ENCODE results near the gene CNPY4. TPM values are rescaled to one million over a fixed set of nuclear protein-coding genes. Genes with fewer than 3 reads are reported as not detected.

The CNPY4 gene
- total RNA-seq, 1 donor, result 25.0 TPM

DNA sequence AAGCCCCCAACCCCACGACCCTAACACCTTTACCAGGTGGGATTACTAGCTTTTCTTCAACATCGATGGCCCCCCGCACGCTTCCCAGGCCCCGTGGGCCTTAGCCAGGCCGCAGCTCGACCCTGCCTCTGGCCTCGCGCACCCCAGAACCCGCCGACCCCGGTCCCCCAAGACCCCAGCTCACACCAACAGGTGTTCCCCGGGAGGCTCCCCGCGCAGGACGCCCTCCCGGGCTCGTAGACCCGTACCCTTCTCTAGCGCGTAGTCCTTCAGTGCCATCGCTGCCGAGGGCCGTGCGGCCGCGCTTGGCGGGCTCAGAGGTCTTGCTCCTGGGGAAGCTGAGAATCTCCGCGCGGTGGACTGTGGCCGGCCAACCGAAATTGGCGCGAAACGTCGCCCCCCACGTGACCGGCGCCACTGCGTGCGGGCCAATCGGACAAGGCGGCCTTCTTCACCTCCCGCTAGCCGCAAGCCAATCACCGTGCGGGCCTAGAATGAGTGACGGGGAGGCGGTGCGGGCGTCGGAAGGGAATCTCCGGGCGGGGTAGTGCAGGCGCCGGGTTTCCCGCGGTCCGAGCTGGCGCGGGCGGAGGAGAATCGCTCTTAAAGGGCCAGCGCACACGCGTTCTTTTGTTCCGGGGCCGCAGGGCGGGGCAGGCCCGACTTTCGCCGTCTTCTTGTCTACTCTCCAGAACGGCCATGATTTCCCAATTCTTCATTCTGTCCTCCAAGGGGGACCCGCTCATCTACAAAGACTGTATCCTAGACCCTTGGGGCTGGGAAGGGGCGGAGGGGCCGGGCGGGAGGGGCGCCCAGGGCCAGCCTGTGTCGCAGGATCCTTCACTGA is 18.2 kb upstream of the CNPY4 start, which contains the start of the genes AP4M1 and MCM7:
Gene AP4M1 (plus strand): TSS at position 628 of the 847 bp plus-strand sequence. CDS start 72 bp downstream, at position 700.
Gene MCM7 (minus strand): TSS at position 382 of the 847 bp plus-strand sequence. CDS start 103 bp downstream, at position 279.
- peaks cover 42% of the 10 kb centered on the region for H3K79me2 ChIP-seq (ENCODE audit: insufficient read depth, low read length)
- H2AFZ ChIP-seq (ENCODE audit: low read length), result peak within 1 kb of the TSS; percentile 74
- H3K9me3 ChIP-seq (ENCODE audit: low read depth, low read length), result no peaks in the 10 kb centered on the region
- TF ChIP-seq, protein P1, sequence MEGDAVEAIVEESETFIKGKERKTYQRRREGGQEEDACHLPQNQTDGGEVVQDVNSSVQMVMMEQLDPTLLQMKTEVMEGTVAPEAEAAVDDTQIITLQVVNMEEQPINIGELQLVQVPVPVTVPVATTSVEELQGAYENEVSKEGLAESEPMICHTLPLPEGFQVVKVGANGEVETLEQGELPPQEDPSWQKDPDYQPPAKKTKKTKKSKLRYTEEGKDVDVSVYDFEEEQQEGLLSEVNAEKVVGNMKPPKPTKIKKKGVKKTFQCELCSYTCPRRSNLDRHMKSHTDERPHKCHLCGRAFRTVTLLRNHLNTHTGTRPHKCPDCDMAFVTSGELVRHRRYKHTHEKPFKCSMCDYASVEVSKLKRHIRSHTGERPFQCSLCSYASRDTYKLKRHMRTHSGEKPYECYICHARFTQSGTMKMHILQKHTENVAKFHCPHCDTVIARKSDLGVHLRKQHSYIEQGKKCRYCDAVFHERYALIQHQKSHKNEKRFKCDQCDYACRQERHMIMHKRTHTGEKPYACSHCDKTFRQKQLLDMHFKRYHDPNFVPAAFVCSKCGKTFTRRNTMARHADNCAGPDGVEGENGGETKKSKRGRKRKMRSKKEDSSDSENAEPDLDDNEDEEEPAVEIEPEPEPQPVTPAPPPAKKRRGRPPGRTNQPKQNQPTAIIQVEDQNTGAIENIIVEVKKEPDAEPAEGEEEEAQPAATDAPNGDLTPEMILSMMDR (IDR thresholded peaks at IDR 0.05; ENCODE audit: extremely low read depth, low read depth, low read length), result no peak
- H3K4me1 ChIP-seq (ENCODE audit: insufficient read depth, low read length), result peaks cover 25% of the 10 kb centered on the region
- peak; percentile 100 for DNase-seq (ENCODE audit: insufficient read length, low spot score, missing footprints)
- H3K4me3 ChIP-seq (ENCODE audit: insufficient read depth, low read length), result peak within 1 kb of the TSS; percentile 90
- H3K4me2 ChIP-seq (ENCODE audit: insufficient read depth, low read length), result peak within 1 kb of the TSS; percentile 97
- H3K36me3 ChIP-seq (ENCODE audit: insufficient read depth, low read length), result peaks cover 47% of the 10 kb centered on the region
- no peaks in the 10 kb centered on the region for H3K27me3 ChIP-seq (ENCODE audit: insufficient read depth, low read length)
- peak within 1 kb of the TSS; percentile 76 for H3K27ac ChIP-seq (ENCODE audit: low read depth, low read length)
- H4K20me1 ChIP-seq (ENCODE audit: insufficient read depth, low read length), result no peaks in the 10 kb centered on the region

DNA sequence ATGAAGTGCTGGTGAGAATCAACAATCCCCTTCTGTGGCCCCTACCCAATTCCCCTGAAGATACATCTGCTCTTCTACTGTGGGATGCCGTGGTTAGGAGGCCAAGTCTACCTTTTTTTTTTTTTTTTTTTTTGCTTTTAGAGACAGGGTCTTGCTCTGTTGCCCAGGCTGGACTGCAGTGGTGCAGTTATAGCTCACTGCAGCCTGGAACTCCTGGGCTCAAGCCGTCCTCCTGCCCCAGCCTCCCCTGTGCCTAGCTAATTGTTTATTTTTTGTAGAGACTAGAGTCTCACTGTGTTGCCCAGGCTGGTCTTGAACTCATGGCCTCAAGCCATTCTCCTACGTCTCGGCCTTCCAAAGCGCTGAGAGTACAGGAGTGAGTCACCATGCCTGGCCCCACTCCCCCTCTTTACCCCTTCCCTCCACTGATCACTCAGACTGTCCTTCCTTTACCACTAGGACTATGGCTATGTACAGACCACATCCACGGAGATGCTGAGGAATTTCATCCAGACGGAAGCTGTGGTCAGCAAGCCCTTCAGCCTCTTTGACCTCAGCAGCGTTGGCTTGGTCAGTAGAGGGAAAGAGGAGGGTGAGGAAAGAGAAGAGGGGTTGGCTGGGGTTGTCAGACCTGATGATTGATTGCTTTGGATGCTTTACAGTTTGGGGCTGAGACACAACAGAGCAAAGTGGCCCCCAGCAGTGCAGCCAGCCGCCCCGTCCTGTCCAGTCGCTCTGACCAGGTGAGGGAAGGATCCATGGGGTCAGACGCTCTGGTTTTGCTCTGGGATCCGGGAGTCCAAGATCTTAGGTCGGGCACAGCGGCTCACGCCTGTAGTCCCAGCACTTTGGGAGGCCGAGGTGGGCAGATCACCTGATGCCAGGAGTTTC is 16.2 kb upstream of the CNPY4 start:
- Histone ChIP-seq H3K9me3 (ENCODE audit: low read depth, low read length) (no peaks in the 10 kb centered on the region), H2AFZ (ENCODE audit: low read length) (no peak overlapping the region), H3K4me2 (ENCODE audit: insufficient read depth, low read length) (peak overlapping the region; percentile 97), H4K20me1 (ENCODE audit: insufficient read depth, low read length) (no peaks in the 10 kb centered on the region), H3K27me3 (ENCODE audit: insufficient read depth, low read length) (no peaks in the 10 kb centered on the region), H3K4me3 (ENCODE audit: insufficient read depth, low read length) (peak overlapping the region; percentile 90), H3K4me1 (ENCODE audit: insufficient read depth, low read length) (peaks cover 25% of the 10 kb centered on the region), H3K27ac (ENCODE audit: low read depth, low read length) (peak overlapping the region; percentile 72), H3K36me3 (ENCODE audit: insufficient read depth, low read length) (peaks cover 48% of the 10 kb centered on the region), H3K79me2 (ENCODE audit: insufficient read depth, low read length) (peaks cover 29% of the 10 kb centered on the region)
- peak; percentile 99 for DNase-seq (ENCODE audit: insufficient read length, low spot score, missing footprints)
- TF ChIP-seq, protein P1 (IDR thresholded peaks at IDR 0.05; ENCODE audit: extremely low read depth, low read depth, low read length), result no peak

DNA sequence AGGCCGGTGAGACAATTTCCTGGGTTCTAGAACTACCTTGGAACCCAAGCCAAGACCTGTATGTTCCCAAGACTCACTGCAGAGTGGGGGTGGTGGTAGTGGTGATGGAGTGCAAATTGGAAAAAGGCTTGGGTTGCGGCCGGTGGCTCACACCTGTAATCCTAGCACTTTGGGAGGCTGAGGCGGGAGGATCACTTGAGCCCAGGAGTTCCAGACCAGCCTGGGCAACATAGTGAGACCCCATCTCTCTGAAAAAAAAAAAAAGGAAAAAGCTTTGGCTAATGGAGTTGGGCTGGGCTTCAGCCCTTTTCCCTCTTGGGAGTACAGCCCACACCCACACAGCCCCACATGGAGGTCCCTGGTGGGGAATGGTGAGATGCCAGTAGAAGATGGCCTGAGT is 13.9 kb upstream of the CNPY4 start:
- no peak overlapping the region for H3K4me2 ChIP-seq (ENCODE audit: insufficient read depth, low read length)
- TF ChIP-seq, protein P1 (IDR thresholded peaks at IDR 0.05; ENCODE audit: extremely low read depth, low read depth, low read length), result no peak

More for the DNA sequence above, 13.9 kb upstream of the CNPY4 start:
- Histone ChIP-seq H3K9me3 (ENCODE audit: low read depth, low read length) (no peaks in the 10 kb centered on the region), H3K79me2 (ENCODE audit: insufficient read depth, low read length) (peaks cover 7% of the 10 kb centered on the region), H3K4me3 (ENCODE audit: insufficient read depth, low read length) (no peak overlapping the region), H4K20me1 (ENCODE audit: insufficient read depth, low read length) (no peaks in the 10 kb centered on the region), H3K36me3 (ENCODE audit: insufficient read depth, low read length) (peaks cover 48% of the 10 kb centered on the region), H3K27ac (ENCODE audit: low read depth, low read length) (no peak overlapping the region), H2AFZ (ENCODE audit: low read length) (no peak overlapping the region), H3K27me3 (ENCODE audit: insufficient read depth, low read length) (no peaks in the 10 kb centered on the region), H3K4me1 (ENCODE audit: insufficient read depth, low read length) (peaks cover 16% of the 10 kb centered on the region)
- no peak for DNase-seq (ENCODE audit: insufficient read length, low spot score, missing footprints)

Data from osteoblast (primary cell).